Measurements from ENCODE around the gene LAMP1.

Gene LAMP1

DNA sequence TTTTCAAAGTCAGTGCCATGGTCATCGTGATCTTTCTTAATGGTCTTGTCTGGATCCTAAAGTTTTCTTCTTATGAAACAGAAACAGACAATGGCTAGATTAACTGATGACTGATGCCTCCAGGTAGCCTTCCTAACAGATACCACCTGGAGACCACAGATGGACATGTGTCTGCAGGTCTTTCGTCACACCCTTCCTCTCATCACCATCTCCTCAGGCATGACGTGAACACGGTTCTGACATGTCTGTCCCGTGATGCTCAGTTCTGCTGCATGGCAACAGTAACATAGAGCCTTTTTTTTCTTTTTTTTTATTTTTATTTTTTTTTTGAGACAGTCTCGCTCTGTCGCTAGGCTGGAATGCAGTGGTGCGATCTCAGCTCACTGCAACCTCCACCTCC lies 13.1 kb upstream of the LAMP1 start:
- TF ChIP-seq CTCF (conservative IDR thresholded peaks at IDR 0.05; ENCODE audit: low read length) = no peak
- no peak overlapping the region for H3K4me3 ChIP-seq (ENCODE audit: low read length)
- DNase-seq (ENCODE audit: low read depth) = no peak

DNA sequence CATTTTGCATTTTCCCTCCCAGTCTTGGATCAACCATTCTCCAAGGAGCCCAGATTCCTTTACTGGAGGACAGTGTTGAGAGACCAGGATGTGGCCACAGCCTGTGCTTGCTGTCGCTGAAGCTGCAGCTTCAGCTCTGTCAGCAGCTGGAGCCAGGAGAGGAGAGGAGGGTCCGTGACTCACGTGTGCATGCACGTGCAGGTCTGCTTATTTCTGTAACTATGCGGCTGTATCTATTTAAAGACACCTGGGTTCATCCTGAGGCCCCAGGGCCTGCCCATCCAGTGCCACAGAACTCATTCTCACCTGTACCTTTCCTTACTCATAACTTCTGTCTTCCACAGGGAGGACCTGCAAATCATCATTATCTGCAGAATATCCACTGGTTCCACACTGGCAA lies 8.2 kb upstream of the LAMP1 start:
- no peak for TF ChIP-seq CTCF (conservative IDR thresholded peaks at IDR 0.05; ENCODE audit: low read length)
- no peak overlapping the region for H3K4me3 ChIP-seq (ENCODE audit: low read length)
- no peak for DNase-seq (ENCODE audit: low read depth)

DNA sequence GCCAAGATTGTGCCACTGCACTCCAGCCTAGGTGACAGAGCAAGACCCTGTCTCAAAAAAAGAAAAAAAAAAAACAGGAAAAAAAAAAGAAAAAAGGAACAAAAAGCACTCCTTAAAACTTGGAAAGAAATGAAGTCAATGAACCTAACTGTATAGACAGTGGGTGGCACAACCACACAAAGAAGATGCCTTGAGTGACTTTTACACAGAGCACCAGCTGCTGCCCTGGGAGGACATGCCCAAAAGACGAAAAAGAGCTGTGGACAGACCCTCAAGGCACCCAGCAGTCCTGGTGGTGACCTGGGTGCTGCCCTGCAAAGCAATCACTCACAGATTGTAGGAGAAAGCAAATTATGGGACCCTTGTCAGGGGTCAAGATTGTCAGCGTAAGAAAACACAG lies 5.9 kb upstream of the LAMP1 start:
- H3K4me3 ChIP-seq (ENCODE audit: low read length) = no peak overlapping the region
- DNase-seq (ENCODE audit: low read depth) = no peak
- no peak for TF ChIP-seq CTCF (conservative IDR thresholded peaks at IDR 0.05; ENCODE audit: low read length)

DNA sequence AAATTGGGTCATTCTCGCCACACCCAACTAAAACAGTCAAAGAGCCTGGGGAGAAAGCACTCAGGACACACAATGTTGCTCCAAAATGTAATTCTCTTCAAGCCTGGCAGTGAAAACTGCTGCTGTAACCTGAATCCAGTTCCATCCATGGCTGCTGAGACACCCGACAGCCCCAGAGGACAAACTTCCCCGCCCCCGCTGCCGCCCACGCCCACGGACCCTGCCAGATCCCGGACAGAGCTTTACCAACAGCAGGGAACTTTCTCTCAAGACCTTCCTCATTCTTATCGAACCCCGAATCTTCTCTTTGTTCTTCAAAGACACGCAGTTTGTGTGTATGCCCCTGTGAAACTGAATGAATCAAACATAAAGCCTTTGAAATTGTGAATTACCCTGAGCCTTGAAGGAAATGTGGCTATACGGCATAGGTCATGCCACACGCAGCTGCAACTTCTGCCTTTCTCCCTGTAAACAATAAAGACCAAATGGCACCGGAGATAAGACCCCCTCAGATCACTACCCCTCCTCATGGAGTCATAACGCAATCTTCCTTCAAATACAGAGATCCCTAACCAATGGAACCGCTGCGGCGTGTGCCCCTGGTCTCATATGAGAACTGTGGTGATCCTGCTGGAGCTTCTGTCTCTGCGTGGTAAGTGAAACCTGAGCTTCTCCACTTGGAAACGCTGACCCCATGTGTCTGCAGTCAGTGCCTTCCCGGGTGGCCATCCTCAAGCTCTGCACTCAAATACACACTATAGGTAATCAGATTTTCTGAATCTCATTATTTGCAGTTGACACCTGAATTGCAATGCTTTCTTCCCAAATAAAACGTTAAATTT lies 4.8 kb upstream of the LAMP1 start:
- H3K4me3 ChIP-seq (ENCODE audit: low read length) = peak overlapping the region; percentile 38
- peak; percentile 25 for DNase-seq (ENCODE audit: low read depth)

GRCh38 chr13:113293686-113294085 lies 3.4 kb upstream of the LAMP1 start:
- DNase-seq (ENCODE audit: low read depth) = no peak
- TF ChIP-seq CTCF (conservative IDR thresholded peaks at IDR 0.05; ENCODE audit: low read length) = no peak

More for the DNA sequence above, 4.8 kb upstream of the LAMP1 start:
- TF ChIP-seq CTCF (conservative IDR thresholded peaks at IDR 0.05; ENCODE audit: low read length) = peak; percentile 8; the same call in 1 of the 2 replicates

DNA sequence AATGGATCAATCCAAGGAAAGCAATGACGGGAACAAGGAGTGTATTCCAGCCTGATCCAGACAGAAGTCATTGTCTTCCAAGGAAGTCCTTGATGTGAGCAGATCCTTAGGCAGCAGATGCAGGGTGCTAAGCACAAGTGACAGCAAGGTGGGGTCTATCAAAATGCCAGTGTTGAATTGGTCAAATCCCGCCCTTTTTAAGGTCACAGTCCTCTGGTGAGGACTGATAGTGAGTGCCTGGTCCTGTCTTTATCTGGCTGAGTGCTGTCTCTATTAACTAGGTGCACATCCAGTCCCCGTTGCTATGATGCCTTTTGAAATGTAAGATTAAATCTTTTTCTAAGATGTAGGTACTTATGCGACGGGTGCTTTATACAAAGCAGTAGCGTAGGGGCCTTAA lies 1.3 kb upstream of the LAMP1 start:
- no peak overlapping the region for H3K4me3 ChIP-seq (ENCODE audit: low read length)
- no peak for DNase-seq (ENCODE audit: low read depth)
- no peak for TF ChIP-seq CTCF (conservative IDR thresholded peaks at IDR 0.05; ENCODE audit: low read length)

More at GRCh38 chr13:113293686-113294085, 3.4 kb upstream of the LAMP1 start:
- no peak overlapping the region for H3K4me3 ChIP-seq (ENCODE audit: low read length)

- DNase-seq (ENCODE audit: low read depth) = peak; percentile 14
- peak overlapping the region; percentile 92 for H3K4me3 ChIP-seq (ENCODE audit: low read length)
- no peak for TF ChIP-seq CTCF (conservative IDR thresholded peaks at IDR 0.05; ENCODE audit: low read length)
These were observed 467 bp downstream of the LAMP1 start for GRCh38 chr13:113297370-113298042.
